OCI-LY1 (cell line): Measurements from ENCODE around the gene PSEN1.
A peak's percentile ranks its signal among the peaks of the same experiment; 100 is the strongest.

ENCODE experiments used
- H2AFZ ChIP-seq: fragments of 200-600 bp; sonication (generic), shearing (Covaris generic); 2 replicates; pipeline ENCODE4 v1.6.0; 2014; ENCODE audit warnings: antibody characterized with exemption, mild to moderate bottlenecking, low read length
- H3F3A ChIP-seq: fragments of 200-600 bp; sonication (generic), shearing (Covaris generic); 2 replicates; pipeline ENCODE4 v1.6.0; 2014; ENCODE audit warnings: mild to moderate bottlenecking, antibody characterized with exemption, low read length, moderate library complexity; ENCODE audit not compliant: insufficient read depth
- H3K27ac ChIP-seq: fragments of 200-600 bp; sonication (generic); 2 replicates; pipeline ENCODE4 v1.5.1; 2014; ENCODE audit warnings: low read length, mixed run types, mild to moderate bottlenecking, low read depth; ENCODE audit not compliant: poor library complexity, severe bottlenecking
- H3K27me3 ChIP-seq: fragments of 200-600 bp; sonication (generic); 2 replicates; pipeline ENCODE4 v1.6.0; 2014; ENCODE audit warnings: antibody characterized with exemption, mild to moderate bottlenecking, low read length, moderate library complexity; ENCODE audit not compliant: insufficient read depth
- H3K36me3 ChIP-seq: fragments of 200-600 bp; sonication (generic); 2 replicates; pipeline ENCODE4 v1.6.1; 2014; ENCODE audit warnings: mild to moderate bottlenecking, antibody characterized with exemption, low read length, moderate library complexity, mixed read lengths; ENCODE audit not compliant: insufficient read depth
- H3K4me1 ChIP-seq: fragments of 200-600 bp; sonication (generic); 2 replicates; pipeline ENCODE4 v1.5.1; 2014; ENCODE audit warnings: mild to moderate bottlenecking, low read length, moderate library complexity; ENCODE audit not compliant: insufficient read depth, severe bottlenecking
- H3K4me2 ChIP-seq: fragments of 200-600 bp; sonication (generic), shearing (Covaris generic); 2 replicates; pipeline ENCODE4 v1.6.1; 2014; ENCODE audit warnings: low read length
- H3K4me3 ChIP-seq: fragments of 200-600 bp; sonication (generic); 2 replicates; pipeline ENCODE4 v1.5.1; 2014; ENCODE audit warnings: low read length, low read depth, mild to moderate bottlenecking, mixed read lengths; ENCODE audit not compliant: poor library complexity, severe bottlenecking
- H3K79me2 ChIP-seq: fragments of 200-600 bp; shearing (Covaris generic); 2 replicates; pipeline ENCODE4 v1.6.1; 2016; ENCODE audit warnings: mixed run types, low read length, mixed read lengths; ENCODE audit not compliant: insufficient read depth
- H3K9ac ChIP-seq: fragments of 200-600 bp; sonication (generic), shearing (Covaris generic); 2 replicates; pipeline ENCODE4 v1.6.1; 2014; ENCODE audit warnings: mild to moderate bottlenecking, low read length, mixed read lengths
- H3K9me2 ChIP-seq: fragments of 200-600 bp; sonication (generic), shearing (Covaris generic); 2 replicates; pipeline ENCODE4 v1.6.1; 2014; ENCODE audit warnings: low read depth, mild to moderate bottlenecking, low read length, mixed read lengths
- H3K9me3 ChIP-seq: fragments of 200-600 bp; shearing (Covaris generic); 2 replicates; pipeline ENCODE4 v1.6.1; 2014; ENCODE audit warnings: low read length, mixed read lengths
- H4K20me1 ChIP-seq: fragments of 200-600 bp; sonication (generic), shearing (Covaris generic); 2 replicates; pipeline ENCODE4 v1.6.0; 2016; ENCODE audit warnings: mild to moderate bottlenecking, low read length; ENCODE audit not compliant: insufficient read depth
- CTCF ChIP-seq: fragments of 200-600 bp; sonication (generic), shearing (Covaris generic); IDR thresholded peaks from 2 replicates; pipeline ENCODE4 v1.5.1; 2017; ENCODE audit warnings: mild to moderate bottlenecking, antibody characterized with exemption, low read length, moderate library complexity, mixed read lengths
- EZH2 ChIP-seq: fragments of 200-600 bp; sonication (generic), shearing (Covaris generic); IDR thresholded peaks from 2 replicates; pipeline ENCODE4 v1.8.0; 2017; ENCODE audit warnings: borderline replicate concordance, mixed run types, mild to moderate bottlenecking, antibody characterized with exemption, low read length, moderate library complexity, mixed read lengths

The PSEN1 gene

GRCh38 chr14:73267474-73267873, 131.2 kb downstream of the PSEN1 start:
- H3K27ac ChIP-seq: no peak overlapping the region
- H3K9me2 ChIP-seq: no peaks in the 10 kb centered on the region
- no peaks in the 10 kb centered on the region; the same call in none of the 2 replicates for H3K27me3 ChIP-seq
- H3F3A ChIP-seq: 0 out of 2 replicates have a peak, but pooled peaks cover 4% of the 10 kb centered on the region
- no peak overlapping the region for H3K4me3 ChIP-seq
- H4K20me1 ChIP-seq: no peaks in the 10 kb centered on the region
- H3K4me2 ChIP-seq: no peak overlapping the region
- H3K36me3 ChIP-seq: no peaks in the 10 kb centered on the region
- no peak overlapping the region for H2AFZ ChIP-seq
- TF ChIP-seq CTCF (no peak), EZH2 (no peak)
- H3K9me3 ChIP-seq: no peaks in the 10 kb centered on the region
- H3K79me2 ChIP-seq: no peaks in the 10 kb centered on the region
- H3K4me1 ChIP-seq: peaks cover 28% of the 10 kb centered on the region
- H3K9ac ChIP-seq: no peak overlapping the region

- Histone ChIP-seq H3K4me2 (peak overlapping the region; percentile 66), H3K4me3 (peak overlapping the region; percentile 52), H3K4me1 (peaks cover 49% of the 10 kb centered on the region), H4K20me1 (no peaks in the 10 kb centered on the region), H3K9me3 (no peaks in the 10 kb centered on the region), H3K27me3 (no peaks in the 10 kb centered on the region), H3K9me2 (no peaks in the 10 kb centered on the region), H3K27ac (peak overlapping the region; percentile 73), H3K9ac (peak overlapping the region; percentile 59), H3K36me3 (no peaks in the 10 kb centered on the region), H3K79me2 (no peaks in the 10 kb centered on the region), H2AFZ (peak overlapping the region; percentile 80), H3F3A (0 out of 2 replicates have a peak, but pooled peaks cover 4% of the 10 kb centered on the region)
- no peak for TF ChIP-seq CTCF
- TF ChIP-seq EZH2: no peak
These were observed 133.6 kb downstream of the PSEN1 start for GRCh38 chr14:73269729-73270531.

GRCh38 chr14:73272393-73272792, 136.1 kb downstream of the PSEN1 start:
- H2AFZ ChIP-seq: no peak overlapping the region
- peak overlapping the region; percentile 43 for H3K27ac ChIP-seq
- H3K9me3 ChIP-seq: no peaks in the 10 kb centered on the region
- H3K9me2 ChIP-seq: no peaks in the 10 kb centered on the region
- no peaks in the 10 kb centered on the region for H3K27me3 ChIP-seq
- no peaks in the 10 kb centered on the region for H3K79me2 ChIP-seq
- no peak overlapping the region for H3K4me3 ChIP-seq
- H3K9ac ChIP-seq: no peak overlapping the region
- H4K20me1 ChIP-seq: no peaks in the 10 kb centered on the region
- TF ChIP-seq EZH2 (no peak), CTCF (no peak)
- no peaks in the 10 kb centered on the region for H3K36me3 ChIP-seq
- peaks cover 58% of the 10 kb centered on the region for H3K4me1 ChIP-seq
- H3F3A ChIP-seq: 0 out of 2 replicates have a peak, but pooled peaks cover 4% of the 10 kb centered on the region
- no peak overlapping the region for H3K4me2 ChIP-seq
